ENCODE results near the gene CGB8. TPM values are rescaled to one million over a fixed set of nuclear protein-coding genes. Genes with fewer than 3 reads are reported as not detected.
"Not testable (repeated sequence)": the region's sequence is repeated elsewhere in the genome, so short reads cannot be mapped to it uniquely, and the experiment has no call there.

The CGB8 gene
- total RNA-seq, 1 donor from 2014 or later = not detected

DNA sequence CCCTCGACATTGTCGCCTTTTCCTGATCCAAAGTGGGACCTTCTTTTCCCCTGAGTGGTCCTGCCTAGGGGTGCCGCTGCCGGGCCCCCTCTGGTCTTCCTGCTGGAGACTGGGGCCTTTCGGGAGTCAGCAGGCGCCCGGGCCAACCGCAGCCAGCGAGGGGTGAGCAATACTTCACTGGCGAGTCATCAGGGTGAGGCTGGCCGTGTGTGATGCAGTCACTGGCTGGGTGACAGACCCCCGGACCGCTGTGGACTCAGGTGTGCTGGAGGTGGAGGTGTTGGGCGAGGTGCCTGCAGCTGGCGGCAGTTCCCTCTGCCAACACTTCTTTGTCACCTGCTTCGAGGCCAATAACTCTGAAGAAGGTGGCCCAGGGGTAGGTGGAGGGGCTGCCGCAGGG lies 6.7 kb downstream of the CGB8 start:
- no peaks in the 10 kb centered on the region for H3K4me1 Mint-ChIP-seq (ENCODE audit: low read depth, unreplicated experiment)
- H3K9me3 Mint-ChIP-seq (ENCODE audit: unreplicated experiment) = peaks cover 3% of the 10 kb centered on the region

DNA sequence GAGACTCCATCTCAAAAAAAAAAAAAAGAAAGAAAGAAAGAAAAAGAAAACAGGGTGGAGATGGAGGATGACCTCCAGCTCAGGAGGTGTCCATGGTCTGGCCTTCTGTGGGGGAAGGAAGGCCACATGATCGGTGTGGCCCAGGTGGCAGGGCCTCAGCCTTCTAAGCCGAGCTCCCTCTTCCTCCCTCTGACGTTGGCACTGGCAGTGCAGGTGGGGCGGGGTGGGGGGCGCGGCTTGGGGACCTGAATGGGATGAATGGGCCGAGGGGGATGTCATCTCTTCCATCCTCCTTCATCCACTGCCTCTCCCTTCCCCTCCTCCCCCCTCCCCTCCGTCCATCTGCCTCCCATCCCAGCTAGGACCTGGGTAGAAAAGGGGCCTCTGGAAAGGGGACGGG lies 9.2 kb downstream of the CGB8 start:
- not testable (repeated sequence) for H3K4me3 Mint-ChIP-seq (ENCODE audit: unreplicated experiment); H3K27ac Mint-ChIP-seq (ENCODE audit: unreplicated experiment); H3K36me3 Mint-ChIP-seq (ENCODE audit: unreplicated experiment); H3K9me3 Mint-ChIP-seq (ENCODE audit: unreplicated experiment); H3K27me3 Mint-ChIP-seq (ENCODE audit: unreplicated experiment); H3K4me1 Mint-ChIP-seq (ENCODE audit: low read depth, unreplicated experiment); DNase-seq

More for the DNA sequence above, 6.7 kb downstream of the CGB8 start:
- H3K36me3 Mint-ChIP-seq (ENCODE audit: unreplicated experiment) = peaks cover 3% of the 10 kb centered on the region
- H3K27me3 Mint-ChIP-seq (ENCODE audit: unreplicated experiment) = no peaks in the 10 kb centered on the region
- H3K27ac Mint-ChIP-seq (ENCODE audit: unreplicated experiment) = no peak overlapping the region
- H3K4me3 Mint-ChIP-seq (ENCODE audit: unreplicated experiment) = no peak overlapping the region
- no peak for TF ChIP-seq CTCF (IDR thresholded peaks at IDR 0.05; ENCODE audit: partially characterized antibody, unreplicated experiment)
- DNase-seq = no peak

GRCh38 chr19:49038557-49039276 lies 10.2 kb downstream of the CGB8 start:
- not testable (repeated sequence) for H3K27ac Mint-ChIP-seq (ENCODE audit: unreplicated experiment); DNase-seq; H3K4me1 Mint-ChIP-seq (ENCODE audit: low read depth, unreplicated experiment); H3K4me3 Mint-ChIP-seq (ENCODE audit: unreplicated experiment); H3K36me3 Mint-ChIP-seq (ENCODE audit: unreplicated experiment); H3K27me3 Mint-ChIP-seq (ENCODE audit: unreplicated experiment); H3K9me3 Mint-ChIP-seq (ENCODE audit: unreplicated experiment)

- not testable (repeated sequence) for H3K36me3 Mint-ChIP-seq (ENCODE audit: unreplicated experiment); H3K27ac Mint-ChIP-seq (ENCODE audit: unreplicated experiment); H3K27me3 Mint-ChIP-seq (ENCODE audit: unreplicated experiment); H3K4me1 Mint-ChIP-seq (ENCODE audit: low read depth, unreplicated experiment); H3K4me3 Mint-ChIP-seq (ENCODE audit: unreplicated experiment); DNase-seq; H3K9me3 Mint-ChIP-seq (ENCODE audit: unreplicated experiment)
Measured at GRCh38 chr19:49038111-49038510, 10.8 kb downstream of the CGB8 start.

- H3K9me3 Mint-ChIP-seq (ENCODE audit: unreplicated experiment); H3K4me3 Mint-ChIP-seq (ENCODE audit: unreplicated experiment); H3K27ac Mint-ChIP-seq (ENCODE audit: unreplicated experiment); H3K4me1 Mint-ChIP-seq (ENCODE audit: low read depth, unreplicated experiment); H3K36me3 Mint-ChIP-seq (ENCODE audit: unreplicated experiment); DNase-seq; H3K27me3 Mint-ChIP-seq (ENCODE audit: unreplicated experiment): not testable (repeated sequence)
- TF ChIP-seq CTCF (IDR thresholded peaks at IDR 0.05; ENCODE audit: partially characterized antibody, unreplicated experiment) = peak; percentile 56
Measured at GRCh38 chr19:49036815-49037214, 12.1 kb downstream of the CGB8 start, which contains the start of gene CGB1. TSS of gene CGB1 (minus strand) at chr19:49036895. CDS start at chr19:49036711, 184 bp downstream.

DNA sequence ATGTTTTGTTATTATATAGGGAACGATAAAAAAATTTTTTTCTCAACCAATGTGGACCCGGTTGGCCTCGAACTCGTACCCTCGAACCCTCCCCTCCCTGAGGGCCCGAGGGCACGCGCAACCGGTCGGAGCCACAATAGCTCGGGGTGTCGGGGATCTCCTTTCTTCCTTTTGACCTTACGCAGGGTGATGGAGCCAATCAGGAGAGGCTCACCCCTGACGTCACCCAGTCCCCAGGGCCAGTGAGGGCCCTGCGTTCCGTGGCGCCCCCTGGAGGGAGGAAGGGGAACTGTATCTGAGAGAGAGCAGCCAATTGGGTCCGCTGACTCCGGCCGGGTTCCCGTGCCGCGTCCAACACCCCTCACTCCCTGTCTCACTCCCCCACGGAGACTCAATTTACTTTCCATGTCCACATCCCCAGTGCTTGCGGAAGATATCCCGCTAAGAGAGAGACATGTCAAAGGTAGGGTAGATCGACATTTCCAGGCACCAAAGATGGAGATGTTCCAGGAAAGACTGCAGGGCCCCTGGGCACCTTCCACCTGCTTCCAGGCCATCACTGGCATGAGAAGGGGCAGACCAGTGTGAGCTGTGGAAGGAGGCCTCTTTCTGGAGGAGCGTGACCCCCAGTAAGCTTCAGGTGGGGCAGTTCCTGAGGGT lies 17.1 kb downstream of the CGB8 start, which contains the start of gene CGB2:
Gene CGB2 (plus strand): TSS at position 249 of the 660 bp plus-strand sequence. CDS start 206 bp downstream, at position 455.
- H3K27me3 Mint-ChIP-seq (ENCODE audit: unreplicated experiment); H3K27ac Mint-ChIP-seq (ENCODE audit: unreplicated experiment); H3K36me3 Mint-ChIP-seq (ENCODE audit: unreplicated experiment); H3K4me1 Mint-ChIP-seq (ENCODE audit: low read depth, unreplicated experiment); H3K9me3 Mint-ChIP-seq (ENCODE audit: unreplicated experiment); DNase-seq; H3K4me3 Mint-ChIP-seq (ENCODE audit: unreplicated experiment): not testable (repeated sequence)
- TF ChIP-seq CTCF (IDR thresholded peaks at IDR 0.05; ENCODE audit: partially characterized antibody, unreplicated experiment) = peak; percentile 54

DNA sequence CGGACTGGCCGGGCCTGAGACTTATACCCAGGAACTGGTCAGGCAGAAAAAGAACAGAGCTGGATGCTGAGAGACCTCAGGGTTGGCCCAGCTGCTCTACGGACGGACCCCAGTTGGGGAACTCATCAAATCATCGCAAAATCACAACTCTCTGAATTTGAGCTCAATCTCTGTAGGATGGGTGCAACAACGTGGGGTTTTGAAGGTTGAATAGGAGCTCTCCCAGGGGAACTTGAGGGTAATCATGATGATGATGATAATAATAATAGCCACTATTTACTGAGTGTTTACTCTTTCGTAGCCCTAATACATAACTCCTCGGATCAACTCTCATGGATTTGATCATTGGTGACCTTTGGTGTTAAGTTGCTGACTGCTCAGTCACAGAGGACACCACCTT lies 18.6 kb downstream of the CGB8 start:
- H3K36me3 Mint-ChIP-seq (ENCODE audit: unreplicated experiment); H3K4me3 Mint-ChIP-seq (ENCODE audit: unreplicated experiment); H3K9me3 Mint-ChIP-seq (ENCODE audit: unreplicated experiment): not testable (repeated sequence)

DNA sequence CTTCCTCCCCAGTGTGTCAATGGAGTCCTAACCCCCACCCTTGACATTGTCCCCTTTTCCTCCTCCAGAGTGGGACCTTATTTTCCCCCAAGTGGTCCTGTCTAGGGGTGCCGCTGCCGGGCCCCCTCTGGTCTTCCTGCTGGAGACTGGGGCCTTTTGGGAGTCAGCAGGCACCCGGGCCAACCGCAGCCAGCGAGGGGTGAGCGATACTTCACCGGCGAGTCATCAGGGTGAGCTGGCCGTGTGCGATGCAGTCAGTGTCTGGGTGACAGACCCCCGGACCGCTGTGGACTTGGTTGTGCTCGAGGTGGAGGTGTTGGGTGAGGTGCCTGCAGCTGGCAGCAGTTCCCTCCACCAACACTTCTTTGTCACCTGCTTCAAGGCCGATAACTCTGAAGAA lies 19.2 kb downstream of the CGB8 start:
- H3K4me3 Mint-ChIP-seq (ENCODE audit: unreplicated experiment); H3K36me3 Mint-ChIP-seq (ENCODE audit: unreplicated experiment); H3K9me3 Mint-ChIP-seq (ENCODE audit: unreplicated experiment); H3K4me1 Mint-ChIP-seq (ENCODE audit: low read depth, unreplicated experiment); DNase-seq; H3K27ac Mint-ChIP-seq (ENCODE audit: unreplicated experiment); H3K27me3 Mint-ChIP-seq (ENCODE audit: unreplicated experiment): not testable (repeated sequence)

More for the DNA sequence above, 18.6 kb downstream of the CGB8 start:
- not testable (repeated sequence) for DNase-seq; H3K27ac Mint-ChIP-seq (ENCODE audit: unreplicated experiment); H3K27me3 Mint-ChIP-seq (ENCODE audit: unreplicated experiment); H3K4me1 Mint-ChIP-seq (ENCODE audit: low read depth, unreplicated experiment)

- not testable (repeated sequence) for H3K4me1 Mint-ChIP-seq (ENCODE audit: low read depth, unreplicated experiment); H3K27me3 Mint-ChIP-seq (ENCODE audit: unreplicated experiment); DNase-seq; H3K36me3 Mint-ChIP-seq (ENCODE audit: unreplicated experiment); H3K9me3 Mint-ChIP-seq (ENCODE audit: unreplicated experiment); H3K27ac Mint-ChIP-seq (ENCODE audit: unreplicated experiment); H3K4me3 Mint-ChIP-seq (ENCODE audit: unreplicated experiment)
Measured at GRCh38 chr19:49028686-49029085, 20.2 kb downstream of the CGB8 start.

All from glutamatergic neuron (in vitro differentiated cells).